ENCODE results near the gene TWIST1.

TWIST1 gene

DNA sequence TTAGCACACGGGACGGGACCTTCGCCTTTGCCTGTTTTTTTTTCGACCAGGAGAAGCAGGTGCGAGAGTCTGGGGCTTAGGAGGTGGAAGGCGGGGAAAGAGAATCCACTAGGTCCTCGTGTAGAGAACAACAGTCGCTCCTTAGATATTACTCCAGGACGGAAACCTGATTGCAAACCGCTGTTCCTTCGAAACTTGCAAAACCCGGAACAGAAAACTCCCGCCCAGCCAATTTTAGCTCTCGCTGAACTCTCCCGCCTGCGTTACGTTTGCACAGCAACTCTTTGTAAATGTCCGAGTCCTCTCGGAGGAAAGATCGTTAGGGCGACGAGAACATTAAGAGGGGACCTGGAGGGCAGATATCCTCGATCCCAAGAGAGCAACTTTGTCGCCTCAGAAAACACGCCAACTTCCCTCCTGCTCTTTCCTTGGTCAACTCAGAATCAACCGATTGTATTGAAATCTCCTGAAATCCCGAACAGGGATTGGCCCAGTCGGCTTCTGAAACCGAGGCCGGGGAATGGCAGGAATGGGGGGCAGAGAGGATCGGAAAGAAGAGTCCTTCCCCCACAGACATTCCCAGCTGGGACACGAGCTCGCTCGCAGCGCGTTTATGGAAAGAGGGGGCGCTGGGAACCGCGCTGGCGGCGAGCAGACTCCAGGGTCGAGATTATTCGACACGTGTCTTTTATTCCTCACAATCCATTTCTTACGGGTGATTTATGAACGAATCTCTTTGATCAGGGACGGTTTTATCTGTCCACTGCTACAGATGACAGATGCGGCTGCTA is 9.9 kb downstream of the TWIST1 start:
- DNase-seq (ENCODE audit: extremely low spot score) = no peak
- TF ChIP-seq TARDBP (IDR thresholded peaks at IDR 0.05) = no peak
- peak; percentile 70 for TF ChIP-seq L3MBTL2 (conservative IDR thresholded peaks at IDR 0.05)
- TF ChIP-seq FOXM1 (IDR thresholded peaks at IDR 0.05; ENCODE audit: borderline replicate concordance) = no peak
- no peak for TF ChIP-seq FOXA1 (IDR thresholded peaks at IDR 0.05)
- no peak for TF ChIP-seq CTBP1 (IDR thresholded peaks at IDR 0.05; ENCODE audit: borderline replicate concordance)
- CTCF ChIA-PET = interaction anchor here (0.8 kb wide), 1 partner anchor 567 kb away, joined by 4 read pairs; no protein-coding TSS in a partner anchor
- POLR2A ChIA-PET = interaction anchor here (0.8 to 3.6 kb wide), 3 partner anchors 10 to 206 kb away, joined by 3 to 22 read pairs (median 3); partner anchors contain the start of gene TWIST1

GRCh38 chr7:19107081-19107355 is 10.4 kb downstream of the TWIST1 start:
- POLR2A ChIA-PET = interaction anchor here (0.8 to 3.6 kb wide), 3 partner anchors 10 to 205 kb away, joined by 3 to 22 read pairs (median 3); partner anchors contain the start of gene TWIST1
- CTCF ChIA-PET = no interaction called here
- no peak for TF ChIP-seq TARDBP (IDR thresholded peaks at IDR 0.05)
- TF ChIP-seq SP1 (IDR thresholded peaks at IDR 0.05) = no peak
- no peak for TF ChIP-seq HDGF (IDR thresholded peaks at IDR 0.05; ENCODE audit: borderline replicate concordance)
- no peak for TF ChIP-seq FOXK2 (IDR thresholded peaks at IDR 0.05)
- no peak for TF ChIP-seq SUZ12 (IDR thresholded peaks at IDR 0.05)
- TF ChIP-seq FOXM1 (IDR thresholded peaks at IDR 0.05; ENCODE audit: borderline replicate concordance) = no peak
- TF ChIP-seq NFRKB (IDR thresholded peaks at IDR 0.05) = no peak
- TF ChIP-seq PKNOX1 (IDR thresholded peaks at IDR 0.05) = no peak
- no peak for TF ChIP-seq L3MBTL2 (conservative IDR thresholded peaks at IDR 0.05)
- TF ChIP-seq ARNT (IDR thresholded peaks at IDR 0.05) = no peak
- no peak for TF ChIP-seq BHLHE40 (IDR thresholded peaks at IDR 0.05; ENCODE audit: borderline replicate concordance)
- no peak for TF ChIP-seq ELF4 (IDR thresholded peaks at IDR 0.05)
- TF ChIP-seq LEF1 (IDR thresholded peaks at IDR 0.05; ENCODE audit: borderline replicate concordance) = no peak
- TF ChIP-seq FOXA1 (IDR thresholded peaks at IDR 0.05) = no peak
- no peak for TF ChIP-seq CTBP1 (IDR thresholded peaks at IDR 0.05; ENCODE audit: borderline replicate concordance)
- TF ChIP-seq ZNF384 (IDR thresholded peaks at IDR 0.05) = no peak
- DNase-seq (ENCODE audit: extremely low spot score) = no peak

- POLR2A ChIA-PET = interaction anchor here (0.8 to 3.6 kb wide), 2 partner anchors 11 to 14 kb away, joined by 3 to 22 read pairs; partner anchors contain the start of gene TWIST1
- DNase-seq (ENCODE audit: extremely low spot score) = no peak
- TF ChIP-seq ARNT (IDR thresholded peaks at IDR 0.05) (no peak), PKNOX1 (IDR thresholded peaks at IDR 0.05) (peak; percentile 53; the same call in 1 of the 2 replicates), CTBP1 (IDR thresholded peaks at IDR 0.05; ENCODE audit: borderline replicate concordance) (no peak), ELF4 (IDR thresholded peaks at IDR 0.05) (no peak)
- CTCF ChIA-PET = no interaction called here
These were observed 11.0 kb downstream of the TWIST1 start for GRCh38 chr7:19106241-19107080.

DNA sequence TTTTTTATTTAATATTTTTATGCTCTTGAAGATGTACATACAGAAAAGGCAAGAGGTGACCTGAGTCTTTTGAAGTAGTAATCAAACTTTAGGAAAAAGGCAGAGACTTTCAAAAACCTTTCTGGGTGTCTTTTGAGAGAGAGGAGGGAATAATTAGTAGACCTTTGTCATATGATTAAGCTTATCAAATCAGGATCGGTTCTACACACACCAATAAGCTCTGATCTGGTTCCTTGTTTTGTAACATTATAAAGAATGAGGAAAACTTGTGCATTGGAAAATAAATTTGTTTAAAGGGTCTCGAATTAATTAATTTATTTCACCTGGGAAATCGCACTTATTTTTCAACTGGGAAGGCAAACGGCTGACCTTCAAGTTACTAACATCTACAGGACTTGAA is 11.9 kb downstream of the TWIST1 start:
- POLR2A ChIA-PET = interaction anchor here (3.6 kb wide), 1 partner anchor 12 kb away, joined by 22 read pairs; the partner anchor contains the start of gene TWIST1
- TF ChIP-seq ELF4 (IDR thresholded peaks at IDR 0.05) = no peak
- no peak for TF ChIP-seq PKNOX1 (IDR thresholded peaks at IDR 0.05)
- TF ChIP-seq TARDBP (IDR thresholded peaks at IDR 0.05) = no peak
- TF ChIP-seq FOXM1 (IDR thresholded peaks at IDR 0.05; ENCODE audit: borderline replicate concordance) = no peak
- no peak for TF ChIP-seq HDGF (IDR thresholded peaks at IDR 0.05; ENCODE audit: borderline replicate concordance)
- no peak for TF ChIP-seq L3MBTL2 (conservative IDR thresholded peaks at IDR 0.05)
- no peak for TF ChIP-seq CTBP1 (IDR thresholded peaks at IDR 0.05; ENCODE audit: borderline replicate concordance)
- no peak for TF ChIP-seq BHLHE40 (IDR thresholded peaks at IDR 0.05; ENCODE audit: borderline replicate concordance)
- TF ChIP-seq FOXA1 (IDR thresholded peaks at IDR 0.05) = no peak
- TF ChIP-seq ARNT (IDR thresholded peaks at IDR 0.05) = no peak
- no peak for TF ChIP-seq ZNF384 (IDR thresholded peaks at IDR 0.05)
- TF ChIP-seq FOXK2 (IDR thresholded peaks at IDR 0.05) = no peak
- no peak for TF ChIP-seq SP1 (IDR thresholded peaks at IDR 0.05)
- TF ChIP-seq NFRKB (IDR thresholded peaks at IDR 0.05) = no peak
- no peak for TF ChIP-seq LEF1 (IDR thresholded peaks at IDR 0.05; ENCODE audit: borderline replicate concordance)
- no peak for TF ChIP-seq SUZ12 (IDR thresholded peaks at IDR 0.05)
- CTCF ChIA-PET = no interaction called here
- DNase-seq (ENCODE audit: extremely low spot score) = no peak

GRCh38 chr7:19104811-19105210 is 12.6 kb downstream of the TWIST1 start:
- no peak for DNase-seq (ENCODE audit: extremely low spot score)
- TF ChIP-seq PKNOX1 (IDR thresholded peaks at IDR 0.05) (no peak), SUZ12 (IDR thresholded peaks at IDR 0.05) (no peak), CTBP1 (IDR thresholded peaks at IDR 0.05; ENCODE audit: borderline replicate concordance) (no peak)
- ChIA-PET POLR2A (interaction anchor here (3.6 kb wide), 1 partner anchor 12 kb away, joined by 22 read pairs; the partner anchor contains the start of gene TWIST1), CTCF (no interaction called here)

Data from HEK293T (cell line).